Activated CD4-positive, alpha-beta T cell treated with anti-CD3 and anti-CD28 coated beads, Interleukin-2, amount 50 U/mL, for 24 hours (primary cell): ENCODE results near the gene RBM43.
A peak's percentile ranks its signal among the peaks of the same experiment; 100 is the strongest.
"Not testable (repeated sequence)": the region's sequence is repeated elsewhere in the genome, so short reads cannot be mapped to it uniquely, and the experiment has no call there.

ENCODE experiments used
- DNase-seq, 2 donors: peaks; one replicate each; pipeline ENCODE4 v3.0.0-alpha.2; 2020; ENCODE audit warnings: low read depth in 1 of 2, low spot score in 1 of 2

RBM43 gene

GRCh38 chr2:151269798-151270568, 8.3 kb upstream of the RBM43 start:
- DNase-seq = no peak

DNA sequence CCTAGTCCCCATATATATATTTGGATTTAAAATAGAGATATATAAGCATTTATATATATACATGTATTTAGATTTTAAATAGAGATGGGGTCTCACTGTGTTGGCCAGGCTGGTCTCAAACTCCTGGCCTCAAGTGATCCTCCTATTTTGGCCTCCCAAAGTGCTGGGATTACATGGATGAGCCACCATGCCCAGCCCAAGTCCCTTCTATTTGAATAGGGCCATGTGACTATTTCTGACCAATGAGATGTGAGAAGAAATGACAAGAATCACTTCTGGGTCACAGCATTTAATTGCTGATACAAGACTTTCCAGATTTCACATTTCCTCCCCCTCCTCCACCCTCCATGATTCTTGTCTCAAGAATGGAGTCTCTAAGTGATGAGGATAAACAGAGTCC, 6.4 kb upstream of the RBM43 start:
- no peak for DNase-seq

DNA sequence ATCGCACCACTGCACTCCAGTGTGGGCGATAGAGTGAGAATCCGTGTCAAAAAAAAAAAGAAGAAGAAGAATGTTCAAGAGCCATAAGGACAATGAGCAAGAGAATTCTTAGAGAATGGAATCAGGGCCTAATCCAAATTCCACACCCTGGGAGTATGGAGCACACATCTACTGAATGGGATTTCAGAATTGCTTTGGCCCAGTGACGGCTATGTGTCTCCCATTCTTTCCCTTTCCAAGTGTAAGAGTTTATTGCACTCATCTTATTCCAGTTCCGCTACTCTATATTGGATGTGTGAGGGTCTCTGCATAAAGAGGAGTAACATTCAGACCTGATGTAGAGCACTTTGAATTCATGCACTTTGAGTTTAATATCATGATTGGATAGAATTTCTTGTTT, 5.9 kb upstream of the RBM43 start:
- DNase-seq = no peak

DNA sequence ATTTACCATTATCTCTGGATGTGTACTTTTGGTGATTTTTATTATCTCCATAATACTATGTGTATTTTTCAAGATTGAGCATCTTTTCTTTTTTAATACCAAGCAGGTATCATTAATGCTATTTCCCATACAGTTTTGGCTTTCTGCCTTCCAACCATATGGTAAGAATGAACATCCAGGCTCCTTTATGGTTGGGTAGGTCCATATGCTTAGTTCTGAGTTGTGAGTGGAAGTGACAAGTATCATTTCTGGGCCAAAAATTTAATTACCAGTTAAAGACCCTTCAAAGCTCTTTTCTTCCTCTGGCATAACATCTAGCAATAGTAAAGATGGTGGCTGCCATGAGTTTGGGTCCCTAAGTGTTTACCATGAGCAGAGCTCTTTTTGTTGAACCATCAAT, 4.3 kb upstream of the RBM43 start:
- DNase-seq = no peak

DNA sequence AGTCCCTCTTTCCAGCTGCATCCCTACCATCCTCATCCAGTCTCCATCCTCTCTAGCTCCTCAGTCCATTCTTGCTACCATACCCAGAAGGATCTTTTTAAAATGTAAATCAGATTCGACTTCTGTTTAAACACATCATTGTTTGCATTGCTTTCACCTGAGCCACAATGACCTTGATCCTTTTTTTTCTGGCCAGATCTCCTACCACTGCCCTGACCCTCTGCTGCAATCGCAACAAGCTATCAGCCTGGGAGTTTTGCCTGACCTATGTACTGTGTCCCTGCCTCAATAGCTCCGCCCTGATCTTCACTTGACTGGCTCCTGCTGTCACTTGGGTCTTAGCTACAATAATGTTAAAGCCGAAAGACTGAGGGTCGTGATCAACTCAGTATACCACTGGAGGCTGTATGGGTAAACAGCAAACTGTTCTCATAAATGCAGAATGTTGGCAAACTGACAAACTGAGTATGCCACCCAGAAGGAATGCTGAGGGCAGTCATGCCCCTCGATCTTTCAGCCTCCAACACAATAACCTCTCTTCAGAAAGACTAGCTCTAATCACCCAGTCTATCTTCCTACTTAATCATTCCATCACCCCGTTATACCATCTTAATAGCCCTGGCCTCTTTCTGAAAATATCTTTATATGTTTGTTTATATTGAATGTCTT, 2.6 kb upstream of the RBM43 start:
- DNase-seq = no peak

DNA sequence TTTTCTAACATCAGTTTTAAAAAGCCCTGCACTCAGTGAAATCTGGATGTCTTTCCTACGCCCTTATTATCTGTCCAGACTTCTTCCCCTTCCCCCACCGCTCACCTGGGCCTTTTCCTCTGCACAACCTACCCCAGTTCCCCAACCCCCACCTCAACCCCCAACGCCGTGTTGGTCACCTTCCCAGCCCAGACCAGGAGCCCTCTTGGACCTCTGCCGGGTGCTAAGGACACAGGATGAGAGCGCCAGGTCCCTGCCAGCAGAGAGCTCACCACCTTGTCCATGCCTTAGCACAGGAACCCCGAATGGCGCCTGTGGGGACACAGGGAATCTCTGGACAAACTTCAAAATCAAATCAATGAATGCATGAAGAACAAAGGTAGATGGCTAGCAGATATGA, 966 bp upstream of the RBM43 start:
- no peak for DNase-seq

DNA sequence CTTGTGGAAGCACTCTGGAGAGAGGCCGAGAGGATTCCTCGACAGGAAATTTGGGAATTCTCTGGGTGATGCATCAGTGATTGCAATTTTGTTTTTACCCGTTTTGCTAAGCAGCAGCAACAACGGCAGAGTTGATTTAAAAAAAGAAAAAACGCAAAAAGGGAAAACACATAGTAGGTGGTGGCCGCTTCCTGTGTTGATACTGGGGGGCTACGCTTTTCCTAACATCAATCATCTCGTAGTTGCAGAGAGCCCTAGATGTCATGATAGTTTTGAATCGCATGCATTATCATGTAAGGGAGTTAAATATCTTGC, 271 bp upstream of the RBM43 start:
- no peak for DNase-seq

DNA sequence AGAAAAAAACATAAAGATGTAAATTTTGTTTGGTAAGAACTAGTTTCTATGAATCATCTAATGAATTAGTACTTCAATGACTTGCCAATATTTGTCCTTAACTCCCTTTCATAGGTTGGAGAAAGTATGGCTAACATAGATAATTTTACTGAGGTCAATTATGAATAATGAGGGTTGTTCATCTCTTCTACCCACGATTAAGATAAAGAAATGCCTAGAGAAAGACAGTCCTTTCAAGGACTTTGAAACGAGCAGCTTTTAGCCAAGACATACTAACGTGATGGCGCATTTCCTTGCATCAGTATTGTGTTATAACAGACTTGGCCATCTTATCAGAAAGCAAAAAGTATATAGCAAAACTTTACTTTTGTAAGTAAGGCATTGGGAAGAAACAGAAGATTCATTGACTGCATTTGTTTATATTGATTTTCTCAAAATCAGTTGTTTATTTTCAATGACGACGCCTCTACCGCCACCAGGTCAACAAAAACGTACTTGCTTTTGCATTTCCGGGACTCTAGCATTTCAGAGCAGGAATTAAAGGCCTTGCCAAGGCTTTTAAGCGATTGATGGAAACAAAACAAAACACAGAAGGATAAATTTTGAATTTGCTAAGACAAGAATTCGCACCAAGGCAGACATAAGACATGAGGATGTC, 961 bp downstream of the RBM43 start:
- no peak for DNase-seq

GRCh38 chr2:151258121-151258520, 3.5 kb downstream of the RBM43 start:
- no peak for DNase-seq

DNA sequence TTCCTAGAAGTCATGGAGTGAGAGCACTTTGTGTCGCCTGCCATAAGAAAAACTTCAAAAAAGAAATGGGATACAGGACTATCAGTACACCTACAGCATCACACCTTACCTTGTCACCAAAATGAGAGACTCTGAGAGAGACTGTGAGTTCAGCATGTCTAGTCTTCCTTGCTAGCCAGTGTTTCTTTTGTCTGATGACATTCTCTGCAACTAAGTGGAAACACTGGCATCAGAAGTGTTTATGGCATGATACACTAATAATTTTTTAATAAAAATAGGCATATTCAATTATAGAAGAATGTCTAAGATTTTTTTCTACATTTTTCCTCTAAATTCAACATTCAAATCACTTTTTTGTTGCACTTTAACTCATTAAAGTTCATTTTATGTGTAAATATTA, 9.0 kb downstream of the RBM43 start:
- no peak for DNase-seq

- no peak for DNase-seq
These were observed 10.7 kb downstream of the RBM43 start for GRCh38 chr2:151251012-151251411.

DNA sequence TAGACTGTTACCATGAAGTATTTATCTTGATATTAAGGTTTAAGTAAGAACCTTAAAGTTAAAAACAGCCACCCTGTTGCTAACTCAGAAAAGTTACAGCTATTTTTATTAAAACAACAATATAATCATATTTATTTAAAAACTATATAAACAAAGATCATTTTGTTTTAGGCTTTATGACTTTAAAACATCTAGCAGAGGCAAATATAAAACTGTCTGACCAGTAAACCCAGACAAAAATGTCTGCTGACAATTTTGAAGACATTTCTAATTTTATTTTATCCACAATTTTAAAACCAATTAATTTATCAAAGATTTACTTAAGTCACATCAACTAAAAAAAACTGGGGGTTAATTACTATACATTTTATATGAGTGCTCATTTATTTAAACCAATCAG, 14.2 kb downstream of the RBM43 start:
- no peak for DNase-seq

GRCh38 chr2:151246152-151246551, 15.5 kb downstream of the RBM43 start:
- no peak for DNase-seq

- DNase-seq = no peak
These were observed 18.2 kb downstream of the RBM43 start for GRCh38 chr2:151243468-151243867.

DNA sequence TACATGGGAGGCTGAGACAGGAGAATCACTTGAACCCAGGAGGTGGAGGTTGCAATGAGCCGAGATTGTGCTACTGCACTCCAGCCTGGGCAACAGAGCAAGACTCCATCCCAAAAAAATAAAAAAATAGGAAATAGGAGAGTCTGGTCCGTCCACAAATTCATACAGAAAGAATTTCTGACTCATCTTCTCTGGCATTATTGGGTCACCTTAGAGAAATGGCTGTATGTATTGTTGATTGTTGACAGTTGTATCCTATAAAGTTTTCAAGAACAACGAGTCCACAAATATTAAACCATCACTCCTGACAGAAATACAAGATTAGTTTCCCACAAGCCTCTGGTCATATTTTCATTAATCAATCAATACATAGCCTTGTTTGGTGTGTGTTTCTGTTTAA, 20.4 kb downstream of the RBM43 start:
- DNase-seq = no peak

DNA sequence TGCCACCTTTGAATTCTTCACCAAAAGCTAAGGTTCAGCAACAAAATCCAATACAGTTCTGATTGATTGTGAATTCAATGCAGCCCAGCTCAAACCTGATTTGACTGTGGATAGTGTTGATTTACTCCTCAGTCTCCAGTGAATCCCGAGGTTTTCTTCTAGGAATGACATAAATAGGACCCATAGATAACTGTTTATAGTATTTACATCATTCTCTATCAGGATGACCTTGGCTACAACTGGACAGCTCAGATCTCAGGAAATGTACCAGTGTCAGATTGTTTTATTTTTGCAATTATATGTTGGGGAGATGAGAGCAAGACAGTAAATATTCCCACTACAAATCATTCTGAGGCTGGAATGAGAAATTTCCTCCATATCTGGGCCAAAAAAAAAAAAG, 21.2 kb downstream of the RBM43 start:
- no peak for DNase-seq

DNA sequence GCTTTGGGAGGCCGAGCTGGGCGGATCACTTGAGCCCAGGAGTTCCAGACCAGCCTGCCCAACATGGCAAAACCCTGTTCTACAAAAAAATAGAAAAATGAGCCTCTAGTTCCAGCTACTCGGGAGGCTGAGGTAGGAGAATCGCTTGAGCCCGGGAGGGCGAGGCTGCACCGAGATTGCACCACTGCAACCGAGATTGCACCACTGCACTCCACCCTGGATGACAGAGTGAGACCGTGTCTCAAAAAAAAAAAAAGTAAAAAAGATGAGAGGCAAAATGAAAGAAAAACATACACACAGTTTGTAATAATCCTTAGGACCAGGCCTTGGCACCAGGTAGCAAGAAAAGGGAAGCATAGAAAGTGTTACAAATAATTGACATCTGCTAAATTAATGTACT, 22.0 kb downstream of the RBM43 start:
- no peak for DNase-seq

DNA sequence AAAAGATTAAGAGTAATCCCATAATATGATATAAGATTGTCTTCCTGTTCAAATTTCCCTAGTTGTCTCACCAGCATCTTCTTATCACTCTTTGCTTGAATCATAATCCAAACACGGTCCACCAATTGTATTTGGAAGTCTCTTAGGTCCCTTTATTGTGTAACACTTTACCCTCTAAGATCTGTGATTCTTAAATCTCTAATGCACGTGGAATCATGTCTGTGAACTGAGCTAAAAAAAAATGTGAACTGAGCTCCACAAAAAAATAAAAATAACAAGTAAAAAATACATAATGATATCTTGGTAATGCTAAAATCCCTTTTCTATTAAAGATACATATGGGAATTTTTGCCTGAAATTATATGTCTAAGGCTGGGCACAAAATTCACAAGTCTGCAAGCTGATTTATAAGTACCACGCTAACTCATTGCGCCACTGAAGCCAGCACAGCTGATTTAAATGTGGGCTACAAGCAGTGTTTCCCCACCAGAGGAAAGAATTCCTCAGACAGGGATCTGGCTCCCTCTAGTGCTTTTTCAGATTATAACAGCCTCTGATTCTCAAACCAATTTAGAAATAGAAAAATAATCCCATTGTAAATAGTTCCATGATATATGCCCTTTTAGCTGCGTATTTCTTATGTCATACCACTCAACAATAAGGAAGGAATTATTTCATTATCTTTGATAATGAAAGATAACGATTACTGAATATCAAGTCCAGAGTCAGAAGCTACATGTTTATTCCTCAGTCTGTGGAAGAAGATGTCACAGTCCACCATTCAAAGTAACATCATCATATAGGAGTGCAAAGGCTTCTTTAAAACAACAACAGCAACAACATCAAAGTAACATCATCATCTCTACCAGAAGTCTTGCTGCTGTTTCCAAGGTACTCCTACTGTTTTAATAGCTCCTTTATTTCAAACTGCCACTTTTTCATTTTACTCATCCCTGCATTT, 22.9 kb downstream of the RBM43 start:
- peak in 1 of 2 donors; percentile 45 for DNase-seq

DNA sequence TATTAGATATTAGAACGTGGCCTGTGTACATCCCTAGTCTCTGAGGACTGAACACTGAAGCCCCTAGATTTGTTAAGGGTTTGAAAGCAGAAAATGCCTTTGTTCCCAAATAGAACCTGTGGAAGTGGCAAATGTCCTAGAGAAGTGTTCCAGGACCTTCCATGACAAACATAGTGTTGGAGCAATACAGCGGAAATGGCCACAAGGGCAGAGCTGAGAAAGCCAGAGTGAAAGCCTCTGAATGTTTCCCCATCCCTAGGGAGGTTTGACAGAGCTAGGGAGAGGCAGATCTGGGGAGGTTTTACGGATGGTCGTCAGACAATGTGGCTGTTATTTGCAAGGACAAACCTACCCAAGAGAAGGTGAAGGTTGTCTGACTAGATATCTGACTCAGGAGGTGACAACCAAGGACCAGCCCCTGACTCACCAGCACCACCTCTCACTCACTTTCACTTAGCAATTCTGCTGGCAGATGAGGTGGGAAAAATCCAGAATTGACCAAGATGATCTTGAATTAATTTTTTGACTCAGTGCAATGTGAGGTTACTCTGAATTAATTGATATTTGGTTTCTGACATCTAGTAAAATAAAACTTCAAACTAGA, 24.1 kb downstream of the RBM43 start:
- no peak for DNase-seq

- not testable (repeated sequence) for DNase-seq
These were observed 27.9 kb downstream of the RBM43 start for GRCh38 chr2:151233760-151234159.

- DNase-seq = not testable (repeated sequence)
These were observed 28.4 kb downstream of the RBM43 start for GRCh38 chr2:151233288-151233687.
